ENCODE measurements around the gene CA12. TPM values are rescaled to one million over a fixed set of nuclear protein-coding genes. Genes with fewer than 3 reads are reported as not detected.

Gene CA12
- total RNA-seq, 1 donor from 2014 or later: not detected

DNA sequence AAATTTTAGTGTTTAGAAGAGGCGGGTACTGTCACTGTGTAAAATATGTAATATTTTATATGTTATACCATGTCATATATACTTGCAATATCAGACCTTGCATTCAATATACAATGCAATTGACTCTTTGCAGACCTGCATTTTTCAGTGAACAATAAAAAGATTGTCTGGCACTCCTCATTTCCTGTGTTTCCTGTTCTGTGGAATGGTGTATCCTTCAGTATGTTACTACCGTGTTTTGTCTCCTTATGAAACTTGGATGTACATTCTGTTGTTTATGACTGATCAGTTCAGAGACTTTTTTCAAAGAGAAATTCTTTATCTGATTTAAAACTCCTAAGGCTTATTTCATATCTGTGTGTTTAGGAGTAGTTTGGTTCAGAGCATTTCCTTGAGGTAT lies 72.7 kb downstream of the CA12 start:
- no peaks in the 10 kb centered on the region for H3K4me1 Mint-ChIP-seq (ENCODE audit: low read depth, unreplicated experiment)

DNA sequence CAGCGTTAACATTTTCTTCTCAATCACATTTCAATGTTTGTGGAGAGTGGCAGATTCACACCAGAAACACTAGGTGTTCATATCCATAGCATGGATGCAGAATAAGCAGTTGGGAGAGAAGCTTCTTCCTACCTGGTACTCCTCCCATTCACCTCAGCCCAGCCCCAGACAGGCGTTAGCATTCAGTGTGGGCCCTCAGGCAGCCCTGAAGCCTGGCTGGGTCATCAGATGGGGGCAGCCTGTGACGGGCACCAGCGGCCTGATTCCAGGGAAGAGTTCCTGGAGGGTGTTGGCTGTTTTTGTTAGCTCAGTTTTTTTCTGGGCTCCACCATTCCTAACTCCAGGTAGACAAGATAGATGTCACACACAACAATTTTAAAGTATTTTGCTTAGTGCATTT lies 73.2 kb downstream of the CA12 start:
- Mint-ChIP-seq H3K27me3 (ENCODE audit: unreplicated experiment) (no peaks in the 10 kb centered on the region), H3K27ac (ENCODE audit: unreplicated experiment) (no peak overlapping the region)

More for the DNA sequence above, 72.7 kb downstream of the CA12 start:
- Mint-ChIP-seq H3K9me3 (ENCODE audit: unreplicated experiment) (no peaks in the 10 kb centered on the region), H3K4me3 (ENCODE audit: unreplicated experiment) (no peak overlapping the region), H3K27ac (ENCODE audit: unreplicated experiment) (no peak overlapping the region), H3K27me3 (ENCODE audit: unreplicated experiment) (no peaks in the 10 kb centered on the region), H3K36me3 (ENCODE audit: unreplicated experiment) (no peaks in the 10 kb centered on the region)
- TF ChIP-seq, protein P1, sequence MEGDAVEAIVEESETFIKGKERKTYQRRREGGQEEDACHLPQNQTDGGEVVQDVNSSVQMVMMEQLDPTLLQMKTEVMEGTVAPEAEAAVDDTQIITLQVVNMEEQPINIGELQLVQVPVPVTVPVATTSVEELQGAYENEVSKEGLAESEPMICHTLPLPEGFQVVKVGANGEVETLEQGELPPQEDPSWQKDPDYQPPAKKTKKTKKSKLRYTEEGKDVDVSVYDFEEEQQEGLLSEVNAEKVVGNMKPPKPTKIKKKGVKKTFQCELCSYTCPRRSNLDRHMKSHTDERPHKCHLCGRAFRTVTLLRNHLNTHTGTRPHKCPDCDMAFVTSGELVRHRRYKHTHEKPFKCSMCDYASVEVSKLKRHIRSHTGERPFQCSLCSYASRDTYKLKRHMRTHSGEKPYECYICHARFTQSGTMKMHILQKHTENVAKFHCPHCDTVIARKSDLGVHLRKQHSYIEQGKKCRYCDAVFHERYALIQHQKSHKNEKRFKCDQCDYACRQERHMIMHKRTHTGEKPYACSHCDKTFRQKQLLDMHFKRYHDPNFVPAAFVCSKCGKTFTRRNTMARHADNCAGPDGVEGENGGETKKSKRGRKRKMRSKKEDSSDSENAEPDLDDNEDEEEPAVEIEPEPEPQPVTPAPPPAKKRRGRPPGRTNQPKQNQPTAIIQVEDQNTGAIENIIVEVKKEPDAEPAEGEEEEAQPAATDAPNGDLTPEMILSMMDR (IDR thresholded peaks at IDR 0.05; ENCODE audit: partially characterized antibody, unreplicated experiment): no peak
- no peak for DNase-seq

DNA sequence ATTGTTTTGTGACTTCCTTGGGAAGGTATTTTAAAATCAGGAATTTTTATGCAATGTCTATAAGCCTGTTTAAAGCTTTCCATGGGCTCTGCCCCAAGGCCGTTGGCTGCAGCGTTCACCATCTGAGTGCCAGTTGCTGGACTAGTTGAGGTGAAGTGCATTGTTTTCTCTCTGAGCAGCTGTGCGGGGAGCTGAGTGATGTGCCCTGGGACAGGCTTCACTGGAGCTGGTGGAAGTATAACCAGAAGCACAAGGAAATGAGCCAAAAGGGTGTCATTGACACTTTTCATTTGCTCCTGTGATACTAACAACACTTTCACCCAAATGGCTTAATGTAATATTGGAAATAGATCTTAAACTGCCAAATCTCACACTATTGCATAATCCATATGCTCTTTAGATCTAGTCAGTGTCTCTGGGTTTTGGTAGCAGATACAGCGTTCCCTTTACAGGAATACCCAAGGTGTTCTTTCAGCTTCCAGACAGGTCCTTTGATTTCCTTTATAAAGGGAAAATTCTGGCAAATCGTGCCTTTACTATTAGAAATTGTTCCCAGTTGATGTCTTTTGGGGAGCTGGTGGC lies 75.1 kb downstream of the CA12 start:
- no peaks in the 10 kb centered on the region for H3K36me3 Mint-ChIP-seq (ENCODE audit: unreplicated experiment)

More for the DNA sequence above, 73.2 kb downstream of the CA12 start:
- TF ChIP-seq, protein P1 (IDR thresholded peaks at IDR 0.05; ENCODE audit: partially characterized antibody, unreplicated experiment): no peak
- no peaks in the 10 kb centered on the region for H3K9me3 Mint-ChIP-seq (ENCODE audit: unreplicated experiment)
- no peaks in the 10 kb centered on the region for H3K4me1 Mint-ChIP-seq (ENCODE audit: low read depth, unreplicated experiment)
- no peak for DNase-seq
- no peaks in the 10 kb centered on the region for H3K36me3 Mint-ChIP-seq (ENCODE audit: unreplicated experiment)
- H3K4me3 Mint-ChIP-seq (ENCODE audit: unreplicated experiment): no peak overlapping the region

DNA sequence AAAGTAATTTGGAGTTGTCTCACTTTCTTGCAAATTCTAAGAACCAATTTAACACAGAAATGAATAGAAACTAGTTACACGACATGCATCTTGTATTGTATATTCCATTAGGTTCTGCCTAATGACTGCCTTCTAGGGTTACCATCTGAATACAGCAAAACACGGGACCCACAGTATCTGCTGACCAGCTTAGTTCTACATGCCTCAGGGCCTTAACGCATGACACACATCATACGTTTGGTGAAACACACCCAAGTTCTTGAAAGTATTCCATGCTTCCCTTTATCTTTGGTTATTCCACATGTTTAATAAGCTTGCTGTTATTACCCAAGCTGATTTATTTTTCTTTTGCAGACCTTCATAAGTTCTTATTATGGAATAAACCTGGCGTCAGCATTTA lies 76.4 kb downstream of the CA12 start:
- Mint-ChIP-seq H3K27me3 (ENCODE audit: unreplicated experiment) (no peaks in the 10 kb centered on the region), H3K4me1 (ENCODE audit: low read depth, unreplicated experiment) (peaks cover 7% of the 10 kb centered on the region), H3K9me3 (ENCODE audit: unreplicated experiment) (no peaks in the 10 kb centered on the region), H3K4me3 (ENCODE audit: unreplicated experiment) (no peak overlapping the region), H3K36me3 (ENCODE audit: unreplicated experiment) (no peaks in the 10 kb centered on the region), H3K27ac (ENCODE audit: unreplicated experiment) (no peak overlapping the region)
- TF ChIP-seq, protein P1 (IDR thresholded peaks at IDR 0.05; ENCODE audit: partially characterized antibody, unreplicated experiment): no peak
- no peak for DNase-seq

More for the DNA sequence above, 75.1 kb downstream of the CA12 start:
- Mint-ChIP-seq H3K9me3 (ENCODE audit: unreplicated experiment) (no peaks in the 10 kb centered on the region), H3K4me3 (ENCODE audit: unreplicated experiment) (no peak overlapping the region), H3K4me1 (ENCODE audit: low read depth, unreplicated experiment) (peaks cover 2% of the 10 kb centered on the region), H3K27me3 (ENCODE audit: unreplicated experiment) (no peaks in the 10 kb centered on the region), H3K27ac (ENCODE audit: unreplicated experiment) (no peak overlapping the region)
- TF ChIP-seq, protein P1 (IDR thresholded peaks at IDR 0.05; ENCODE audit: partially characterized antibody, unreplicated experiment): no peak
- DNase-seq: no peak

DNA sequence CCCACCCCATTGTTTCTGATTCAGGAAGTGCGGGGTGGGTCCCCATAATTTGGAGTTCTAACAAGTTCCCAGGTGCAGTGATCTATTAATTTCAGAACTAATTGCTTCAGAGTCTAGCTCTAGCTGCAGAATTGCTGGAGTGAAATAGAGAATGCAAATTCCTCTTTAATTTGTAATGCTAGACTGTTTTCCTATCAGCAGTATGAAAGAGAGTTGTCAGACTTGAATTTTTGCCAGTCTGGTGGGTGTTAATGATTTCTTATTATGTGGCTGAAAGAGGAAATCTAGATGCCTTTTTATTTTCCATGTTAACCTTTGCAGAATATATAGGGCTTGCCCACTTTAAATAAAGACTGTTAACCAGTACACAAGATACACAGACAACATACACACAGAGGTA lies 80.6 kb downstream of the CA12 start:
- Mint-ChIP-seq H3K4me3 (ENCODE audit: unreplicated experiment) (no peak overlapping the region), H3K9me3 (ENCODE audit: unreplicated experiment) (peaks cover 1% of the 10 kb centered on the region), H3K36me3 (ENCODE audit: unreplicated experiment) (no peaks in the 10 kb centered on the region), H3K4me1 (ENCODE audit: low read depth, unreplicated experiment) (peaks cover 14% of the 10 kb centered on the region), H3K27me3 (ENCODE audit: unreplicated experiment) (peaks cover 4% of the 10 kb centered on the region), H3K27ac (ENCODE audit: unreplicated experiment) (no peak overlapping the region)
- no peak for DNase-seq
- TF ChIP-seq, protein P1 (IDR thresholded peaks at IDR 0.05; ENCODE audit: partially characterized antibody, unreplicated experiment): no peak
